HUES48 (cell line): Measurements from ENCODE around the gene SP1.
"Not testable (repeated sequence)": the region's sequence is repeated elsewhere in the genome, so short reads cannot be mapped to it uniquely, and the experiment has no call there.

Experiments used
- H3K27ac ChIP-seq: one replicate; pipeline ENCODE4 v1.7.0; 2013; ENCODE audit warnings: low read depth, low read length, inconsistent platforms
- H3K27me3 ChIP-seq: 2 replicates; pipeline ENCODE4 v1.6.1; 2013; ENCODE audit warnings: mild to moderate bottlenecking, low read length; ENCODE audit not compliant: control insufficient read depth, insufficient read depth
- H3K36me3 ChIP-seq: 2 replicates; pipeline ENCODE4 v1.6.1; 2013; ENCODE audit warnings: low read length; ENCODE audit not compliant: control insufficient read depth, insufficient read depth
- H3K4me1 ChIP-seq: 2 replicates; pipeline ENCODE4 v1.6.1; 2013; ENCODE audit warnings: mild to moderate bottlenecking, low read length; ENCODE audit not compliant: control insufficient read depth, insufficient read depth
- H3K4me3 ChIP-seq: 2 replicates; pipeline ENCODE4 v1.5.1; 2013; ENCODE audit warnings: mild to moderate bottlenecking, low read depth, low read length
- H3K9ac ChIP-seq: 2 replicates; pipeline ENCODE4 v1.6.1; 2013; ENCODE audit warnings: mild to moderate bottlenecking, low read depth, low read length, moderate library complexity
- H3K9me3 ChIP-seq: 2 replicates; pipeline ENCODE4 v1.6.1; 2013; ENCODE audit warnings: low read length; ENCODE audit not compliant: control insufficient read depth, insufficient read depth

The SP1 gene

DNA sequence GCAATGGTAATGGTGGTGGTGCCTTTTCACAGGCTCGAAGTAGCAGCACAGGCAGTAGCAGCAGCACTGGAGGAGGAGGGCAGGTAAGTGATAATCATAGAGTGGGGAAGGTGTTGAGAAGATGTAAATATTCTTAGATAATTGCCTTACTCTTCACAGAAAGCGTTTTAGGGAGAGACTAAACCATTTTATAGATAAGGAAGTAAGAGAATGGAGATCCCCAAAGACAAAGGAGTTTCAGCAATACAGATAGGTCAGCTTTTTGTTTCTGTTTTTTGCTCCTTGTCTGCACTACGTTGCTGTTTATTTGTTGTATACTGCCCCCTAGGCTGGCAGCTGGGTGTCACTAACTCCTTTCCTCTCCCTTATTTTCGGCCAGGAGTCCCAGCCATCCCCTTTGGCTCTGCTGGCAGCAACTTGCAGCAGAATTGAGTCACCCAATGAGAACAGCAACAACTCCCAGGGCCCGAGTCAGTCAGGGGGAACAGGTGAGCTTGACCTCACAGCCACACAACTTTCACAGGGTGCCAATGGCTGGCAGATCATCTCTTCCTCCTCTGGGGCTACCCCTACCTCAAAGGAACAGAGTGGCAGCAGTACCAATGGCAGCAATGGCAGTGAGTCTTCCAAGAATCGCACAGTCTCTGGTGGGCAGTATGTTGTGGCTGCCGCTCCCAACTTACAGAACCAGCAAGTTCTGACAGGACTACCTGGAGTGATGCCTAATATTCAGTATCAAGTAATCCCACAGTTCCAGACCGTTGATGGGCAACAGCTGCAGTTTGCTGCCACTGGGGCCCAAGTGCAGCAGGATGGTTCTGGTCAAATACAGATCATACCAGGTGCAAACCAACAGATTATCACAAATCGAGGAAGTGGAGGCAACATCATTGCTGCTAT, 2.0 kb downstream of the SP1 start:
- peak overlapping the region; percentile 84 for H3K4me3 ChIP-seq
- peaks cover 39% of the 10 kb centered on the region for H3K36me3 ChIP-seq
- H3K27me3 ChIP-seq = no peaks in the 10 kb centered on the region
- H3K9ac ChIP-seq = no peak overlapping the region
- no peaks in the 10 kb centered on the region; the same call in 1 of the 2 replicates for H3K9me3 ChIP-seq
- H3K27ac ChIP-seq = peak overlapping the region; percentile 100
- H3K4me1 ChIP-seq = peaks cover 26% of the 10 kb centered on the region

DNA sequence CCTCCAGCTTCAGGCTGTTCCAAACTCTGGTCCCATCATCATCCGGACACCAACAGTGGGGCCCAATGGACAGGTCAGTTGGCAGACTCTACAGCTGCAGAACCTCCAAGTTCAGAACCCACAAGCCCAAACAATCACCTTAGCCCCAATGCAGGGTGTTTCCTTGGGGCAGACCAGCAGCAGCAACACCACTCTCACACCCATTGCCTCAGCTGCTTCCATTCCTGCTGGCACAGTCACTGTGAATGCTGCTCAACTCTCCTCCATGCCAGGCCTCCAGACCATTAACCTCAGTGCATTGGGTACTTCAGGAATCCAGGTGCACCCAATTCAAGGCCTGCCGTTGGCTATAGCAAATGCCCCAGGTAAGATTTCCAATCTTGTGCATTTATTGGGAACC, 3.3 kb downstream of the SP1 start:
- peak overlapping the region; percentile 14; the same call in 1 of the 2 replicates for H3K4me3 ChIP-seq
- no peaks in the 10 kb centered on the region; the same call in 1 of the 2 replicates for H3K9me3 ChIP-seq
- H3K36me3 ChIP-seq = peaks cover 44% of the 10 kb centered on the region
- no peak overlapping the region for H3K9ac ChIP-seq
- H3K27ac ChIP-seq = no peak overlapping the region
- H3K27me3 ChIP-seq = no peaks in the 10 kb centered on the region
- peaks cover 26% of the 10 kb centered on the region for H3K4me1 ChIP-seq

DNA sequence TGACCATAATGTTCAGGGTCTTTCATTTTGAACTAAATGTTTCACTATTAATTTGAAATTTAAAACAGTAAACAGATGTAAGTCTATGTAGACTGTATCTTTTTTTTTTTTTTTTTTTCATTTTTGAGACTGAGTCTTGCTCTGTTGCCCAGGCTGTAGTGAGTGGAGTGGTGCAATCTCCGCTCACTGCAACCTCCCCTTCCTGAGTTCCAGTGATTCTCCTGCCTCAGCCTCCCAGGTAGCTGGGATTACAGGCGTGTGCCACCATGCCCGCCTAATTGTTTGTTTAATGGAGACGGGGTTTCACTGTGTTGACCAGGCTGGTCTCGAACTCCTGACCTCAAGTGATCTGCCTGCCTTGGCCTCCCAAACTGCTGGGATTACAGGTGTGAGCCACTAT, 6.4 kb downstream of the SP1 start:
- not testable (repeated sequence) for H3K27ac ChIP-seq, H3K9ac ChIP-seq, H3K4me3 ChIP-seq, H3K9me3 ChIP-seq, H3K27me3 ChIP-seq
- Histone ChIP-seq H3K4me1 (peaks cover 16% of the 10 kb centered on the region), H3K36me3 (peaks cover 51% of the 10 kb centered on the region)

DNA sequence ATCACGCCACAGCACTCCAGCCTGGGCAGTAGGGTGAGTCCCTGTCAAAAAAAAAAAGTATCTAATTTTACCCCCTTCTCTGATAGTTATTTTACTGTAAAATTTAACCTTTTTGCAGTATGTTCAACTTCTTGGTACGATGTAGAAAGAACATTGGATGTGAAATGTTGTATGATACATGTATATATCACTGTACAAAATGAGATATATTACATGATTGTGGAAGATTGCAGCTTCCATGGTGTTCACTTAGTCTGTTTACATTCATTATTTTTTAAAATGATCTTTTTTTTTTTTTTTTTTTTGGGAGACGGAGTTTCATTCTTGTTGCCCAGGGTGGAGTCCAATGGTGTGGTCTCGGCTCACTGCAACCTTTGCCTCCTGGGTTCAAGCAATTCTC, 9.0 kb downstream of the SP1 start:
- H3K27ac ChIP-seq = no peak overlapping the region
- H3K27me3 ChIP-seq = no peaks in the 10 kb centered on the region
- H3K4me3 ChIP-seq = no peak overlapping the region
- no peaks in the 10 kb centered on the region for H3K9me3 ChIP-seq
- no peak overlapping the region for H3K9ac ChIP-seq
- peaks cover 28% of the 10 kb centered on the region for H3K36me3 ChIP-seq
- 0 out of 2 replicates have a peak, but pooled peaks cover 3% of the 10 kb centered on the region for H3K4me1 ChIP-seq

DNA sequence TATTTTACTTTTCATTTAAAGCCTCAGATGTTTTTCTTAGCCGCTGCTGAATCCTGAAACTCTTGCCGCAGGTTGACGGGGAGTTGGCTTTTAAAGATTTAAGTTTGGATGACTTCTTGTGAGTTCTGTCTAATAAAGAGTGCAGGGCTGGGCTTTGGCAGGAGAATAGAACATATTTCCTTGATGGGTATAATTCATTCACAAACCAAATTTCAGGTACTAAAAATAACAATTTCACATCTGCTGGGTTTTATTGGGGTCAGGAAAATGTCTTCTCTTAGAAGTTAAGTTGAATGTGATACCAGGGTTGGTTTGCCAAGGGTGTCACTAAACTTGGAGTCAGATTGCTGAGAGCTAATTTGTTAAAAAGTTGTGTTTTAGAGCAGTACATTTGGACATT, 9.7 kb downstream of the SP1 start:
- H3K4me1 ChIP-seq = 0 out of 2 replicates have a peak, but pooled peaks cover 3% of the 10 kb centered on the region
- no peak overlapping the region for H3K4me3 ChIP-seq
- no peak overlapping the region for H3K9ac ChIP-seq
- peaks cover 22% of the 10 kb centered on the region for H3K36me3 ChIP-seq
- H3K9me3 ChIP-seq = no peaks in the 10 kb centered on the region
- H3K27ac ChIP-seq = no peak overlapping the region
- no peaks in the 10 kb centered on the region for H3K27me3 ChIP-seq

DNA sequence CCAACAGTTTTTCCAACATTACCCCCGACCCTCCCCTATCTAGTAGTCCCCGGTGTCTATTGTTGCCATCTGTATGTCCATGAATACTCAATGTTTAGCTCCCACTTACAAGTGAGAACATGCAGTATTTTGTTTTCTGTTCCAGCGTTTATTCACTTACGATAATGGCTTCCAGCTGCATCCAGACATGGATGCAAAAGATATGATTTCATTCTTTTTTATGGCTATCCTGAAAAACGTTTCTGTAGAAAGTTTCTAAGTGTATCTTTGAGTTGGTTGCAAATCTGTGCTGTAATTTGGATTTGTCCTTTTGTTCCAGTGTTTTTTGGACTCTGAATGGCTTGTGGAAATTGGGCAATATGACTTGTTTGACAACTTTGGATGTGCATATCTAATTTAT, 11.7 kb downstream of the SP1 start:
- no peak overlapping the region for H3K27ac ChIP-seq
- no peaks in the 10 kb centered on the region for H3K9me3 ChIP-seq
- H3K4me1 ChIP-seq = 0 out of 2 replicates have a peak, but pooled peaks cover 3% of the 10 kb centered on the region
- H3K27me3 ChIP-seq = no peaks in the 10 kb centered on the region
- H3K36me3 ChIP-seq = peaks cover 18% of the 10 kb centered on the region
- no peak overlapping the region for H3K9ac ChIP-seq
- no peak overlapping the region for H3K4me3 ChIP-seq

DNA sequence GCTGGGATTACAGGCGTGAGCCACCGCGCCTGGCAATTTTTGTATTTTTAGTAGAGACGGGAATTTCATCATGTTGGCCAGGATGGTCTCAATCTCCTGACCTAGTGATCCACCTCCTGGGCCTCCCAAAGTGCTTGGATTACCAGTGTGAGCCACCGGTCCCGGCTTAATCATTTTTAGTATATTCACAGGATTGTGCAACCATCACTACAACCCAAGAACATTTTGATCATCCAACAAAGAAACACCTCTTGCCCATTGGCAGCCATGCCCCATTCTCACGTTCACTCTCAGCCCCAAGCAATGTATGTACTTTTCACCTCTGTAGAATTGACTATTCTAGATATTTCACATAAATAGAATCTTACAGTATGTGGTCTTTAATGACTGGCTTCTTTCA, 19.9 kb downstream of the SP1 start:
- peaks cover 16% of the 10 kb centered on the region; the same call in 1 of the 2 replicates for H3K36me3 ChIP-seq

DNA sequence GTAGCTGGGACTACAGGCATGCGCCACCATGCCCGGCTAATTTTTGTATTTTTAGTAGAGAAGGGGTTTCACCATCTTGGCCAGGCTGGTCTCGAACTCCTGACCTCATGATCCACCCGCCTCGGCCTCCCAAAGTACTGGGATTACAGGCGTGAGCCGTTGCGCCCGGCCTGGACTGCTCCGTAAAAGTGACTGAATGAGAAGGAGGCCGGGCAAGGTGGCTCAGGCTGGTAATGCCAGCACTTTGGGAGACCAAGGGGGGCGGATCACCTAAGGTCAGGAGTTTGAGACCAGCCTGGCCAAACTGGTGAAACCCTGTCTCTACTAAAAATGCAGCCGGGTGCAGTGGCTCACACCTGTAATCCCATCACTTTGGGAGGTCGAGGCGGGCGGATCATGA, 22.4 kb downstream of the SP1 start:
- H3K9me3 ChIP-seq, H3K27me3 ChIP-seq, H3K27ac ChIP-seq, H3K9ac ChIP-seq, H3K4me3 ChIP-seq, H3K4me1 ChIP-seq: not testable (repeated sequence)
- peaks cover 23% of the 10 kb centered on the region for H3K36me3 ChIP-seq

More for the DNA sequence above, 19.9 kb downstream of the SP1 start:
- H3K4me3 ChIP-seq = no peak overlapping the region
- no peaks in the 10 kb centered on the region for H3K4me1 ChIP-seq
- H3K27me3 ChIP-seq = no peaks in the 10 kb centered on the region
- no peaks in the 10 kb centered on the region for H3K9me3 ChIP-seq
- no peak overlapping the region for H3K9ac ChIP-seq
- no peak overlapping the region for H3K27ac ChIP-seq

DNA sequence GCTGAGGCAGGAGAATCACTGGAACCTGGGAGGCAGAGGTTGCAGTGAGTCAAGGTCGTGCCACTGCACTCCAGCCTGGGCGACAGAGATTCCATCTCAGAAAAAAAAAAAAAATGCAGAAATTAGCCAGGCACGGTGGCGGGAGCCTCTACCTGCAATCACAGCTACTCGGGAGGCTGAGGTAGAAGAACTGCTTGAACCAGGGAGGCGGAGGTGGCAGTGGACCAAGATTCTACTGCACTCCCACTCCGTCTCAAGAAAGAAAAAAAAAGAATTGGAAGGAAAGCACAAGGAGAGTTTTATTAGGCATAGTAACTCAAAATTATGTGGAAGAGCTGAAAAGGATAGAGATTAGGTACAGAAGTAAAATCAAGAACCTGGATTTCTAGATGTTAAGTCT, 22.9 kb downstream of the SP1 start:
- Histone ChIP-seq H3K4me3 (no peak overlapping the region), H3K9ac (no peak overlapping the region), H3K4me1 (no peaks in the 10 kb centered on the region), H3K27me3 (no peaks in the 10 kb centered on the region), H3K27ac (no peak overlapping the region), H3K36me3 (peaks cover 23% of the 10 kb centered on the region), H3K9me3 (no peaks in the 10 kb centered on the region)

DNA sequence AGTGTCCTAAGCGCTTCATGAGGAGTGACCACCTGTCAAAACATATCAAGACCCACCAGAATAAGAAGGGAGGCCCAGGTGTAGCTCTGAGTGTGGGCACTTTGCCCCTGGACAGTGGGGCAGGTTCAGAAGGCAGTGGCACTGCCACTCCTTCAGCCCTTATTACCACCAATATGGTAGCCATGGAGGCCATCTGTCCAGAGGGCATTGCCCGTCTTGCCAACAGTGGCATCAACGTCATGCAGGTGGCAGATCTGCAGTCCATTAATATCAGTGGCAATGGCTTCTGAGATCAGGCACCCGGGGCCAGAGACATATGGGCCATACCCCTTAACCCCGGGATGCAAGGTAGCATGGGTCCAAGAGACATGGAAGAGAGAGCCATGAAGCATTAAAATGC, 31.0 kb downstream of the SP1 start:
- Histone ChIP-seq H3K9me3 (no peaks in the 10 kb centered on the region), H3K36me3 (peaks cover 60% of the 10 kb centered on the region), H3K27me3 (no peaks in the 10 kb centered on the region), H3K9ac (no peak overlapping the region), H3K27ac (no peak overlapping the region), H3K4me3 (no peak overlapping the region), H3K4me1 (peaks cover 8% of the 10 kb centered on the region)

DNA sequence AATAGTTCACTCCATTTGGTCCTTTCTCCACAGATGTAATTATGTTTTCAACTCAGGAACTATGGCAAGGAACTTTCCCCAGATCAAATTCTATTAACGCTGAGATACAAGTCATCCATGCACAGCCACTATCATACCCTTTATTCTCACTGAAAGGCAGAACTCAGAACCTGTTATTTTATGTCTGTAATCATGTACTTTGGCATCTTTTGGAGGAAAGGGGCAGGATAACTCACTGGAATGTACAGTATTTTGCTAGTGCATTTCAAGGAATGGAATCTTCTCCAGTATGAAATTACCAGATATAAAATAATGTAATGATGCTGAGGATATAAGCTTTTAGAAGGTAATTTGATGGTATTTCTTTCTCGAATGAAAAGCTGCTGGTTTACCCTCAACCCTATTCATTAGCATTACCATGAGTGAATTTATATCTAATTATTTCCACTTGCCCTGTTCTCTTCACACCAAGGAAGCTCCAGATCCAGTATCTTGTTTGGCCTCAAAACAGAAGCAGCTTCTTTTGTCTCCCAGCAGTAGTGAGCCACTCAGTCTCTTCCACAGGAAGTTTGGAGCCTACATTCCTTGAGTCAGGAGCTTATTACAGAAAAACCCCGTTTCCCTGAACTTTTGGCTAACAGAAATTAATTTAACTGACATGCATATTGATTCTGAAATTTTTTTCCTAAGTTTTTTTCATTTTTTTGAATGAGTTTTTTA, 33.7 kb downstream of the SP1 start:
- Histone ChIP-seq H3K36me3 (peaks cover 48% of the 10 kb centered on the region), H3K9me3 (no peaks in the 10 kb centered on the region), H3K4me1 (peaks cover 12% of the 10 kb centered on the region), H3K27ac (no peak overlapping the region), H3K27me3 (no peaks in the 10 kb centered on the region), H3K9ac (no peak overlapping the region), H3K4me3 (no peak overlapping the region)
